MV-4-11 (cell line): ENCODE data around the gene FEZF2.

ENCODE experiments used
- DNase-seq: peaks from one replicate; lab custom pipeline; 2025; lab: John Stamatoyannopoulos, UW

The FEZF2 gene

DNA sequence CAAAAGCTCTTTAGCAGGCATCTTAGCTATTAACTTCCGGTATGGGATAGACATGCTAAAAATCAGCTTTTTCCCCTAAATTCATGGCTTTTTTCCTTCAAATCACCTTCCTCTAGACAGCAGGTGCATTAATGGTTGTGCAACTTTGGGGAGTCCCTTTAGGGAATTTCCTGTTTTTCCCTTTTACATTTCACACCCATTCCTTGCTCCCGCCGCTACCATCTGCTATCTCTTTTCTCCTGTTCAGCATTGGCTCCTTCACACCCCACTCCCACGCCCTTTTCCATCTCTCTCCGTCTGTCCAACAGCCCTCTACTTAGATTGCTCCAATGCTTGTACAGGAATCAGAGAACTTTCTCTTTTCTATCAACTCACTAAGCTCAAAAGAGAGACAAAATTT lies 43.4 kb downstream of the FEZF2 start:
- no peak for DNase-seq

DNA sequence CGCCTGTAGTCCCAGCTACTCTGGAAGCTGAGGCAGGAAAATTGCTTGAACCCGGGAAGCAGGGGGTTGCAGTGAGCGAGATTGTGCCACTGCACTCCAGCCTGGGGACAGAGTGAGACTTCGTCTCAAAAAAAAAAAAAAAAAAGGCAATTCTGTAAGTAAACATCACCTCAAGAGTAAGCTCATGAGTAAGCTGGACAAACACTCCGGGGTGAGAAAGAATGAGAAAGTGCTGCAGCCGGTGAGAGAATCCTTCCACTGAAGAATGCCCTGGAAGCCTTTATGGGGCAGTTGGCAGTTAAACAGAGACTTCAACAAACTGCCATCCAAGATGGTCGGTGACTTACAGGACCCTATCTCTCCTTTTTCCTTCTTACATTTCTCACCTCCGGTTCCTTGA lies 47.5 kb downstream of the FEZF2 start:
- no peak for DNase-seq

DNA sequence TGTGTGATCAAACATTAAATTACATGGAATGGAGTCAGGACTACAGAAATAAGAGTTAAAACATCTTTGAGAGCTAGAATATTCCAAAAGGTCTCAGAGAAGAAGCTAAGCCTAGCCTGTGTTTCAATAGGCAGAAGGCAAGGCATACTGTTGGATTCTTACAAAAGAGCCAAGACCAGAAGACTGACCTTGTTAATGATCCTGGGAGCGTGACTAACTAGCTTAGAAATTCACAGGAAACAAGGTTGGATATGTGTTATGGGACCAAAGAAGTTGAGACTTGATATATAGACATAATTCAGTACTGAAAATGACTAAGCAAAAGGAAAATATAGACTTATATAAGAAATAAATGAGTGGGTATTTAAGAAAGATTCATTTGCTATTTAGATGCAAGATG lies 50.1 kb downstream of the FEZF2 start:
- no peak for DNase-seq
